HEK293T (cell line): ENCODE measurements around the gene CDON.

ENCODE experiments used
- CTCF ChIA-PET: fragments of 350-600 bp; formaldehyde crosslinking; extraction: SDS; loops from one replicate; lab custom pipeline; 2021; ENCODE audit warnings: antibody characterized with exemption, inconsistent platforms; lab: Yijun Ruan, JAX
- POLR2A ChIA-PET: fragments of 350-600 bp; formaldehyde crosslinking; extraction: SDS; loops from one replicate; lab custom pipeline; 2020; ENCODE audit warnings: antibody characterized with exemption, inconsistent platforms; lab: Yijun Ruan, JAX
- DNase-seq: peaks from one replicate; pipeline ENCODE4 v3.0.0; 2012; ENCODE audit warnings: mixed read lengths; ENCODE audit errors: extremely low spot score
- ARNT ChIP-seq: fragments of 450-650 bp; IDR thresholded peaks from 2 replicates; pipeline ENCODE4 v1.6.1; 2017; ENCODE audit warnings: mild to moderate bottlenecking
- BHLHE40 ChIP-seq: fragments of 450-650 bp; IDR thresholded peaks from 2 replicates; pipeline ENCODE4 v1.6.1; 2016; ENCODE audit warnings: mild to moderate bottlenecking, moderate library complexity, borderline replicate concordance
- CTBP1 ChIP-seq: fragments of 450-650 bp; IDR thresholded peaks from 2 replicates; pipeline ENCODE4 v1.6.1; 2016; ENCODE audit warnings: borderline replicate concordance
- ELF4 ChIP-seq: fragments of 450-650 bp; IDR thresholded peaks from 2 replicates; pipeline ENCODE4 v1.6.1; 2017; ENCODE audit warnings: antibody characterized with exemption
- FOXA1 ChIP-seq: fragments of 450-650 bp; IDR thresholded peaks from 2 replicates; pipeline ENCODE4 v1.6.1; 2016; ENCODE audit warnings: mild to moderate bottlenecking
- FOXK2 ChIP-seq: fragments of 450-650 bp; IDR thresholded peaks from 2 replicates; pipeline ENCODE4 v1.6.1; 2016; ENCODE audit warnings: mild to moderate bottlenecking
- FOXM1 ChIP-seq: fragments of 450-650 bp; IDR thresholded peaks from 2 replicates; pipeline ENCODE4 v1.6.1; 2017; ENCODE audit warnings: mild to moderate bottlenecking, borderline replicate concordance
- HDGF ChIP-seq: fragments of 450-650 bp; IDR thresholded peaks from 2 replicates; pipeline ENCODE4 v1.6.1; 2017; ENCODE audit warnings: antibody characterized with exemption, borderline replicate concordance
- L3MBTL2 ChIP-seq: fragments of 450-650 bp; conservative IDR thresholded peaks from 2 replicates; pipeline ENCODE4 v1.6.1; 2016; ENCODE audit warnings: mild to moderate bottlenecking
- LEF1 ChIP-seq: fragments of 450-650 bp; IDR thresholded peaks from 2 replicates; pipeline ENCODE4 v1.6.1; 2017; ENCODE audit warnings: mild to moderate bottlenecking, borderline replicate concordance
- NFRKB ChIP-seq: fragments of 450-650 bp; IDR thresholded peaks from 2 replicates; pipeline ENCODE4 v1.6.1; 2016; ENCODE audit warnings: mild to moderate bottlenecking, moderate library complexity
- SP1 ChIP-seq: fragments of 450-650 bp; IDR thresholded peaks from 2 replicates; pipeline ENCODE4 v1.6.1; 2017
- SUZ12 ChIP-seq: fragments of 450-650 bp; IDR thresholded peaks from 2 replicates; pipeline ENCODE4 v1.6.1; 2016; ENCODE audit warnings: mild to moderate bottlenecking
- TARDBP ChIP-seq: fragments of 450-650 bp; IDR thresholded peaks from 2 replicates; pipeline ENCODE4 v1.6.1; 2016
- ZNF384 ChIP-seq: fragments of 450-650 bp; IDR thresholded peaks from 2 replicates; pipeline ENCODE4 v1.6.1; 2016
- TF ChIP-seq, protein P1 (sequence below): fragments of 450-650 bp; IDR thresholded peaks from 2 replicates; pipeline ENCODE4 v1.6.1; 2016

The CDON gene

DNA sequence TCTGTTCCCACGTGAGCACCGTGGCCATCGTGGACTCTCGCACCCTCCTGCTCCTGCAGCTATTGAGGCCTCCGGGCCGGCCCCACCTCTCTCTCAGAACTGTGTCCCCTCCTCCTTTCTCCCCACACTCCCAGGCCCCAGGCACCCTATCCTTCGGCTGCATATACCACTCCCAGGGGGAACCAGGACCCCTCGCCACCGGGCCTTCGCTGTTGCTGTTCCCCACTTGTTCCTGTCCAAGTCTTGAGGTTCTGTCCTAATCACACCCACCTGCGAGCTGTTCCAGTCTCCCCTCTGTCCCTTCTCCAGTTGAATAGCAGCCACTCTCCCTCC, 43.0 kb upstream of the CDON start:
- TF ChIP-seq HDGF, result no peak
- TF ChIP-seq, protein P1, sequence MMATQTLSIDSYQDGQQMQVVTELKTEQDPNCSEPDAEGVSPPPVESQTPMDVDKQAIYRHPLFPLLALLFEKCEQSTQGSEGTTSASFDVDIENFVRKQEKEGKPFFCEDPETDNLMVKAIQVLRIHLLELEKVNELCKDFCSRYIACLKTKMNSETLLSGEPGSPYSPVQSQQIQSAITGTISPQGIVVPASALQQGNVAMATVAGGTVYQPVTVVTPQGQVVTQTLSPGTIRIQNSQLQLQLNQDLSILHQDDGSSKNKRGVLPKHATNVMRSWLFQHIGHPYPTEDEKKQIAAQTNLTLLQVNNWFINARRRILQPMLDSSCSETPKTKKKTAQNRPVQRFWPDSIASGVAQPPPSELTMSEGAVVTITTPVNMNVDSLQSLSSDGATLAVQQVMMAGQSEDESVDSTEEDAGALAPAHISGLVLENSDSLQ, result no peak
- no peak for TF ChIP-seq NFRKB
- TF ChIP-seq SUZ12, result no peak
- TF ChIP-seq FOXA1, result no peak
- no peak for TF ChIP-seq TARDBP
- no peak for TF ChIP-seq ELF4
- TF ChIP-seq SP1, result no peak
- TF ChIP-seq FOXK2, result no peak
- TF ChIP-seq FOXM1, result no peak
- no peak for TF ChIP-seq ARNT
- TF ChIP-seq L3MBTL2, result no peak
- no peak for TF ChIP-seq CTBP1
- CTCF ChIA-PET, result no interaction called here
- DNase-seq, result no peak
- POLR2A ChIA-PET, result no interaction called here

DNA sequence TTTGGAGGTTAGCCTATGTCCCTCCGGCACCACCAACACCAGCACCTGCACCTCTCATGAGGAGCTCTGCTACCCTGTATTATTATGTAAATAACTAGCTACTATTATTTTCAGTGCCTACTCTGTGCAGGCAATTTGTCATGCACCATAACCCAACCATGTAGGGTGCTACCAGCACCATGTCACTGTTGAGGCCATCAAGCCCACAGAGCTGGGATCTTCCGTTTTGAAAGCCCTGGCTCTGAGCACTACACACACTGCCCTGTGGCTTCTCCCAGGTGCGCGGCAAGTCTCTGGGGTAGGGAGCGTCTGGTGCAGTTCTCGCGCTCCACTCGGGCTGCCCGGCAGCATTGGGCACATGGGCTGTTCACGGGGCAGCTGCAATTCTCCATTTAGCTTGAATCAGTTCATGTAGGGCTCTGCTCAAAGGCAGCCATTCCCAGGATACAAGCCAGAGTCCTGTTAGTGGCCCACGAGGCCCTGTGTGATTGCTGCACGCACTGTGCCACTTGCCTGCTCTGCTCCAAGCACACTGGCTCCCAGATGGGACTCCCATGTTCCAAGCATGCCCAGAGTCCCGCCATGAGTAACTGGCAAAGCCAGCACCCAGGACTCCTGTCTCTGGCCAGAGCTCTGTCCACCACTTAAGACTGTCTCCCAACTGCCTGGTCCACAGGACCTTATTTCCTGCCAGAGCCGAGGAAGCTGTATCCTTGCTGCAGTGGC, 42.5 kb upstream of the CDON start:
- TF ChIP-seq ARNT (no peak), L3MBTL2 (no peak), NFRKB (no peak), SP1 (no peak), FOXM1 (no peak), CTBP1 (no peak), ELF4 (no peak), HDGF (no peak), LEF1 (no peak), TARDBP (no peak), SUZ12 (no peak), ZNF384 (no peak), FOXA1 (no peak), FOXK2 (no peak), BHLHE40 (no peak)
- TF ChIP-seq, protein P1, result no peak
- POLR2A ChIA-PET, result interaction anchor here (1.7 to 2.8 kb wide), 2 partner anchors 9 to 202 kb away, joined by 4 to 12 read pairs; partner anchors contain the start of gene PUS3
- CTCF ChIA-PET, result no interaction called here
- DNase-seq, result no peak

DNA sequence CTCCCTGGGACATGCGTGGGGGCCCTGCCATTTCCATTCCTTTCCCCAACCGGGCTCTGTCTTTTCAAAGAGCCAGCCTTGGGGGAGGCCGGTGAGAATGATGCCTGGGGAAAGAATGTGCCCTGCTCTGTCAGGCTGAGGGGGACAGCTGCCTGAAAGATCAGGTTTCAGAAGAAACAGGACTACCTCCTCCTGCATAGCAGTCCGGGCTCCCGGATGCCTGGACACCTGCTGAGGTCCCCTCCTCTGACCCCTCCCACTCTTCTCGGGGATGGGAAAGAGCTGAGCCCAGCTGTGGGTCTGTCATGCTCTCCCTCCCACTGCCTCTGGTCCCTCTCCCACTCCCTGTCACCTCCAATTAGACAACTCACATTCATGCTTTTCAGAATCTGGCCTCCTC, 41.8 kb upstream of the CDON start:
- DNase-seq, result no peak
- CTCF ChIA-PET, result no interaction called here
- POLR2A ChIA-PET, result interaction anchor here (1.7 to 2.8 kb wide), 2 partner anchors 10 to 201 kb away, joined by 4 to 12 read pairs; partner anchors contain the start of gene PUS3
- no peak for TF ChIP-seq LEF1
- no peak for TF ChIP-seq ZNF384
- no peak for TF ChIP-seq ARNT
- TF ChIP-seq HDGF, result no peak
- no peak for TF ChIP-seq BHLHE40
- no peak for TF ChIP-seq CTBP1
- no peak for TF ChIP-seq FOXA1
- no peak for TF ChIP-seq L3MBTL2
- no peak for TF ChIP-seq ELF4
- TF ChIP-seq NFRKB, result no peak
- no peak for TF ChIP-seq FOXM1
- TF ChIP-seq SP1, result no peak
- no peak for TF ChIP-seq TARDBP
- TF ChIP-seq, protein P1, result no peak
- TF ChIP-seq FOXK2, result no peak
- no peak for TF ChIP-seq SUZ12

DNA sequence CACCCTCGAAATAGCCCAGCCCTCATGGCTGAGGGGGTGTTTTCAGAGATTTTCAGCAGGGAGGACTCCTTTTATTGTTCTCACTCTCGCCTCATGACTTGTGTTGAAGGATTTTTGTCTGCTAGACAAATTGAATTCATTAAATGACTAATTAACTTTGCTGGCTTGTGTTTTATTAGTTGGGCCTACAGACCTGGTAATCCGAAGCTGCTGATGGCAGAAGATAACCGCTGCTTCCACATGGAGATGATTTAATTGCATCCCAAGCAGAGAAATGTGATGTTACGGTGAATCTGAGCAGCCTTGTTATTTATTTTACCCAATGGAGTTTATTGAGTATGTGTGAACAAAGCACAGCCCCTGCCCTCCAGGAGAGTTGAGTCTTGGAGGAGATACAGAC, 40.5 kb upstream of the CDON start:
- TF ChIP-seq SUZ12 (no peak), BHLHE40 (no peak), SP1 (no peak), LEF1 (no peak), CTBP1 (no peak), L3MBTL2 (no peak), FOXK2 (no peak), ZNF384 (no peak), HDGF (no peak), TARDBP (no peak)
- DNase-seq, result no peak
- ChIA-PET CTCF (no interaction called here), POLR2A (interaction anchor here (1.7 to 2.8 kb wide), 2 partner anchors 11 to 200 kb away, joined by 4 to 12 read pairs; partner anchors contain the start of gene PUS3)

DNA sequence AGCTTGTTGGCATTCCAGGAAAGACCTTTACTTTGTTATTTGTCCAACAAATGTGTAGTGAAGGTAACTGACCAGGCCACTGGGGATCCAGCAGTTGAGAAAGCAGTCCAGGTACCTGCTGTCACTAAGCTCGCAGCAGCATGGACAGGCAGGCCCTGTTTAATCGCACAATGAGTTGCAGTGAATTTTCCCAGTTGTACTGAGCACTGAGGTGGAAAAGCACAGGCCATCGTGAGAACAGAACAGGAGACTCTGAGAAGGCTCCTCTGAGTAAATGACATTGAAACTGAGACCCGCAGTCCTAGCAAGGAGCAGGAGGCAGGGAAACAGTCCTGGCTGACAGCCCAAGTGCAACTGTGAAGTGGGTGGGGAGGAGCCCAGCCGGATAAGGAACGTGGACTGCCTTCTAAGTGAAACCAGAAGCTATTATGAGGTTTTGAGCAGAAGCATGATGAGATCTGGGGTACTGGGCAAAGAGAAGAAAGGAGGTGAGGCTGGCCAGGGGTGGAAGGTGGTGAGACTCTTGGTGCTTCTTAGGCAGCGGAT, 39.8 kb upstream of the CDON start:
- no peak for DNase-seq
- ChIA-PET POLR2A (interaction anchor here (2.8 kb wide), 1 partner anchor 12 kb away, joined by 12 read pairs; no protein-coding TSS in a partner anchor), CTCF (no interaction called here)
- TF ChIP-seq FOXK2 (no peak), FOXA1 (no peak), CTBP1 (no peak), L3MBTL2 (no peak), SUZ12 (no peak), ARNT (no peak), LEF1 (no peak), ELF4 (no peak)

DNA sequence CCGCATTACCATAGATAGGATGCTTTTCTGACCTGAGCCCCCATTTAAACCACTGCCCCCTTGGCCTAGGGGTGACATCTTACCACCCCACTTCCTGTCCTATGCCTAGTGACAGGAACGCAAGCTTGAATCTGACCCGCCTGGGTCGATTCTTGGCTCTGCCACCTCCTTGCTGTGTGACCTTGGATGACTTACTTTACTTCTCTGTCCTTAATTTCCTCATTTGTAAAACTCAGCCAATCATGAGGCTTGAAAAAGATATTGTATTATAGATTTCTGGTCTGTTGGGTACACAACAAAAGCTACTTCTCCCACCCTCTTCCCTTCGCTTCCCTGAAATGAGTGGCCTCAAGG, 39.2 kb upstream of the CDON start:
- ChIA-PET CTCF (no interaction called here), POLR2A (interaction anchor here (1.4 kb wide), 1 partner anchor 9 kb away, joined by 4 read pairs; no protein-coding TSS in a partner anchor)
- TF ChIP-seq SUZ12, result no peak
- DNase-seq, result no peak
